C4-2B (cell line): ENCODE measurements around the gene CD52.

Experiments used
- H3K27ac ChIP-seq: fragments of 450-650 bp; 2 replicates; pipeline ENCODE4 v1.5.1; 2017
- ZFX ChIP-seq: fragments of 450-650 bp; IDR thresholded peaks from 2 replicates; pipeline ENCODE4 v1.6.1; 2017
- TF ChIP-seq, protein P1 (sequence below): fragments of 450-650 bp; conservative IDR thresholded peaks from 2 replicates; pipeline ENCODE4 v1.5.1; 2017; ENCODE audit warnings: mild to moderate bottlenecking

The CD52 gene

GRCh38 chr1:26364956-26365355 lies 47.2 kb downstream of the CD52 start:
- TF ChIP-seq ZFX, result no peak
- TF ChIP-seq, protein P1, sequence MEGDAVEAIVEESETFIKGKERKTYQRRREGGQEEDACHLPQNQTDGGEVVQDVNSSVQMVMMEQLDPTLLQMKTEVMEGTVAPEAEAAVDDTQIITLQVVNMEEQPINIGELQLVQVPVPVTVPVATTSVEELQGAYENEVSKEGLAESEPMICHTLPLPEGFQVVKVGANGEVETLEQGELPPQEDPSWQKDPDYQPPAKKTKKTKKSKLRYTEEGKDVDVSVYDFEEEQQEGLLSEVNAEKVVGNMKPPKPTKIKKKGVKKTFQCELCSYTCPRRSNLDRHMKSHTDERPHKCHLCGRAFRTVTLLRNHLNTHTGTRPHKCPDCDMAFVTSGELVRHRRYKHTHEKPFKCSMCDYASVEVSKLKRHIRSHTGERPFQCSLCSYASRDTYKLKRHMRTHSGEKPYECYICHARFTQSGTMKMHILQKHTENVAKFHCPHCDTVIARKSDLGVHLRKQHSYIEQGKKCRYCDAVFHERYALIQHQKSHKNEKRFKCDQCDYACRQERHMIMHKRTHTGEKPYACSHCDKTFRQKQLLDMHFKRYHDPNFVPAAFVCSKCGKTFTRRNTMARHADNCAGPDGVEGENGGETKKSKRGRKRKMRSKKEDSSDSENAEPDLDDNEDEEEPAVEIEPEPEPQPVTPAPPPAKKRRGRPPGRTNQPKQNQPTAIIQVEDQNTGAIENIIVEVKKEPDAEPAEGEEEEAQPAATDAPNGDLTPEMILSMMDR, result no peak

DNA sequence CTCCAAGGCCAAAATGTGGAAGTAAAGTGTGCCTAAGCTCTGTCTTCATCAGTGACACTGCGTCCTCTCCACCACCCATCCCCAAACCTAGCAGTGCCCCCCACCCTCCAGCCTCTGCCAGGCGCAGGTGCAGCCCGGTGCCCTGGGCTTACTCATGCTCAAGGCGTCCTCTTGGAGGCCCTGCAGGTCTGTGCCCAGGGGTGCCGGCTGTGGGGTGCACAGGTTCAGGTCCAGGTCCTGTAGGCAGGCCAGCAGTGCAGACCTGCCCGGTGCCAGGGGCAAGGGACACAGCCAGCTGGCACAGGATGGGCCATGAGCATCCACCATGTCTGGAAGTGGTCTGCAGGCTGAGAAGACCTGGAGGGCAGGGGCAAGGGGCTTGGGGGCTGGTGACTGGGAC lies 49.7 kb downstream of the CD52 start:
- no peak overlapping the region for H3K27ac ChIP-seq
- no peak for TF ChIP-seq ZFX
- TF ChIP-seq, protein P1, result no peak

More at GRCh38 chr1:26364956-26365355, 47.2 kb downstream of the CD52 start:
- no peak overlapping the region for H3K27ac ChIP-seq

DNA sequence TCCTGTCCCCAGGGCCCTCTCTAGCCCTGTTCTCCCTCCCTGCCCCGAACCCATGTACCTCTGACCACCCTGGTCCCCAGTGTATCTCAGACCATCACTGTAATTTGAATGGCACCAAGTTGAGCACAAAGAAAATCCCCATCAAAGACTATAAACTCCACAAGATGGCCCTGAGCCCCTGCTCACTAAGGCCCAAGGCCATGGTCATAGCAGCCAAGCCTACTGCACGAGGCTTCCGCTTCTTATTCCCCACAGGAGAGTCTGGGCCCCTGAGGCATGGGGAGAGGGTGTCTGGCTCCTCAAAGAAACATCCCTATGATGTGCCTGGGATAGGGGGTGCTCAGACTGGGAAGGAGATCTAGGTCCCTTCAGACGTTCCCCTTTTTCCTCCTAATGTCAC lies 50.2 kb downstream of the CD52 start:
- no peak overlapping the region for H3K27ac ChIP-seq
- TF ChIP-seq ZFX, result no peak
- TF ChIP-seq, protein P1, result no peak

DNA sequence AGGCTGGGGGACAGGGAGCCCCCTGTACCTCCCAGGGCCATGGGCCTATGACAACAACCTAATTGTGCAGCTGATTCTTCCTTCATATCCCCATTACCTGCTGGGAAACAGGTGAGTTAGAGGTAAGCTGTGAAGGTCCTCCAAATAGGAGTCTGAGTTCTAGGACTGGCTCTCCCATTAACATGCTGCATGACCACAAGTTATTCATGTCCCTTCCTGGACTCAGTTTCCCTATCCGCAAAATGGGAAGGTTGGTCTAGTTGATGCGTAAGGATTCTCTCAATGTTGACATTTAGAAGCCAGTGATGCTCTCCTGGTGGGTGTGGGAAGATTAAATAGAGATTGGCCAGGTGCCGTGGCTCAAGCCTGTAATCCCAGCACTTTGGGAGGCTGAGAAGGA lies 50.7 kb downstream of the CD52 start:
- TF ChIP-seq, protein P1, result no peak
- TF ChIP-seq ZFX, result no peak
- H3K27ac ChIP-seq, result no peak overlapping the region
